ENCODE data around the gene LILRB1.
"Not testable (repeated sequence)": the region's sequence is repeated elsewhere in the genome, so short reads cannot be mapped to it uniquely, and the experiment has no call there.

GRCh38 chr19:54624934-54625730 lies 5.2 kb upstream of the LILRB1 start:
- TF ChIP-seq CTCF, POLR2A (IDR thresholded peaks at IDR 0.05): not testable (repeated sequence)
